RKO (cell line): Measurements from ENCODE around the gene KCNQ2.
"Not testable (repeated sequence)": the region's sequence is repeated elsewhere in the genome, so short reads cannot be mapped to it uniquely, and the experiment has no call there.

ENCODE experiments used
- DNase-seq: peaks from one replicate; pipeline ENCODE4 v3.0.0-alpha.2; 2016; ENCODE audit warnings: low spot score

The KCNQ2 gene

DNA sequence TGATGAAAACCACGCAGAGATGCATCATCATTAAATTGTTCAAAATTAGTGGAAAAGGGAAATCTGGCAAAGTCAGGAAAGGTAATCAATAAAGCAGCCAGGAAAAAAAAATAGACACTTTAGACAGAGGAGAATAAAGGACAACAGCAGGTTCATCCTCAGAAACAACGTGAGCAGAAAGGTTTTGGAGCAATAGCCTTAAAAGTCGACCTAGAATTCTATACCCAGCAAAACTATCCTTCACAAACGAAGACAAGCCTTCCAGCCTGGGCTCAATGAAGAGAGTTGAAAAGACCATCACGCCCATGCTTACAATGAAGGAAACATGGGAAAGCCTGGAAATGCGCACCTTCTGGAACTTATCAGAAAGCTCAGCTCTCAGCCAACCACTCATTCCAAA lies 86.6 kb downstream of the KCNQ2 start:
- no peak for DNase-seq

DNA sequence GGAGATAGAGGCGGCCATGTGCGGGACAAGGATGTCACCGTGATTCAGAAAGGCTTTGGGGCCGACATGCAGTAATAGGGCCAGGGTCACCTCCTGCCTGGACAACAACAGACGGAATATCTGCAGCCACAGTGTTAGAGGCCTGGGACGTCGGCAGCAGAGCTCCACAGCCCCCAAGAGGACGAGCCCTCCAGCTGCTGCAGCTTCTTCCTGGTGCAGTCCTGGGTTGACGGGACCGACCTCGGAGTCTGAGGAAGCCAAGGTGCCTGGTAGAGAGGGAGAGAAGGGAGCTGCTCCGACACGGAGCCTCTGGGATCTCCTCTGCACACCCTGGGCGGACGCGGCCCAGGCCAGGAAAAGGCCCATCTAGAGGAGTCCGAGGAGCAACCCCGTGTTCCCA lies 88.1 kb downstream of the KCNQ2 start:
- DNase-seq: no peak

DNA sequence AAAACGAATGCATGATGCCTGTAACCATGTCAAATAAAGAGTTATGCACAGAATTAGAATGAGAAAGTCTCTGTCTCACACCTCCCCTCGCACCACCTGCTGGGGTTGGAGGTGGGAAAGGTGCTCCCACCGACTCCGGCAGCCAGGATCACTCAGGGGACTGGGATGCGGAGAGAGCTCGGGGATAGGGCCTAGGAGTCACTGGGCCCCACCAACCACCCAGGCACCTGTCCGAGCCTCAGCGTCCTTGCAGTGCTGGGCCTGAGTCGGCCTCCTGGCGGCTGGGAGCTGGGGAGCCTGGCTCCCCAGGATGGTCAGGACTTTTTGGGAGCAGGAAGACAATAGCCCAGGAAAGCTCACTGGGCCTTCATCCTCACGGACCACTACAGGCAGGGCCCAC lies 88.9 kb downstream of the KCNQ2 start:
- no peak for DNase-seq

DNA sequence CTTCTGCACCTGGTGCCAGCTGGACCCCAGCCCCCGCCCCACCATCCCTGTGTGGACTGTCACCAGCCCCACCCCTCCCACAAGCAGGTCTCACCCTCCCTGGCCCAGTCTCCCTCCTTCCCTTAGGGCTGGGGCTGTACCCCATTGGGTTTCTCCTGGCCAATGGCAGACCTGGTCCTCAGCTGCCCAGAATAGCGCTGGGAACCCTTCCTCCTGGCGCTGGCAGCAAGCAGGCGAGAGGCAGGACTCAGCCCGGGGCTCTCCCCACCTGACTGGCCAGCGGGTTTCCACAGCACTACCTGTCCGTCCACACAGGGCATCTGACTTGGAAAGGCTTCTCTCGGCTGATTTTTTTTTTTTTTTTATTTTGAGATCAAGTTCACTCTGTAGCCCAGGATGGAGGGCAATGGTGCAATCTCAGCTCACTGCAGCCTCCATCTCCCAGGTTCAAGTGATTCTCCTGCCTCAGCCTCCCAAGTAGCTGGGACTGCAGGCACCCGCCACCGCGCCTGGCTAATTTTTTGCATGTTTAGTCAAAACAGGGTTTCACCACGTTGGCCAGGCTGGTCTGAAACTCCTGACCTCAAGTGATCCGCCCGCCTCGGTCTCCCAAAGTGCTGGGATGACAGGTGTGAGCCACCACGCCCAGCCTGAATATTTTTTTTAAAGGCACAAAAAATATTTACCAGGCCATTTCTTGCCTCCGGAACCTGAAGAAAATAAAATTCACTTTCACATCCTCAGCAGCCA lies 89.7 kb downstream of the KCNQ2 start:
- no peak for DNase-seq

DNA sequence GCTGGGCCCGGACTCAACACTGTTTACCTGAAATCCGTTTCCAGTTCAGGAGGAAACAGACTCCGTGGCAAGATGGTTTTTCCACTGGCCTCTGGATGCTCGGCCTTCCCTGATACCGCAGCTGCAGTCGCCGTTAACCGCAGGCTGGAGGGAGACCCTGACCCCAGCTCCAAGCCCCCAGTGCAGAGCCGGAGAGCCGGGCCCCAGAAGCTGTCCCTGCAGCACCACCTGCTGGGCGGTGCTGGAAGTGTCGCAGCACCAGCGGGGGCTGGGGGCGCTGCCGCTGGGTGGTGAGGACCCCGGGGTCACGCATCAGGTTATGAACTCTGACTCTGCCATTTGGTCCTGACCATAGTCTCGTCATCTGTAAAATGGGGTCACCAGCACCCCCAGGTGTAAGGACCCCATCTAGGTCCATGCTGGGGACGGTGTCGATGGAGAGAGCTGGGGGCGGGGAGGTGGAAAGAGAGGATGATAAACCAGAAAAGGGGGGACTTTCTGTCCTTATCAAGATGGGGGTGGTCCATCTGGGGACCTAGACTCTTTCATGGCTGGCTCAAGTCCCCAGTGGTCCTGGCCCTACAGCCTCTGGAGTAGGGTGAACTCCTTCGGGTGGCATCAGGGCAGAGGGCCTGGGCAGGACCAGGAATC lies 90.5 kb downstream of the KCNQ2 start:
- no peak for DNase-seq

DNA sequence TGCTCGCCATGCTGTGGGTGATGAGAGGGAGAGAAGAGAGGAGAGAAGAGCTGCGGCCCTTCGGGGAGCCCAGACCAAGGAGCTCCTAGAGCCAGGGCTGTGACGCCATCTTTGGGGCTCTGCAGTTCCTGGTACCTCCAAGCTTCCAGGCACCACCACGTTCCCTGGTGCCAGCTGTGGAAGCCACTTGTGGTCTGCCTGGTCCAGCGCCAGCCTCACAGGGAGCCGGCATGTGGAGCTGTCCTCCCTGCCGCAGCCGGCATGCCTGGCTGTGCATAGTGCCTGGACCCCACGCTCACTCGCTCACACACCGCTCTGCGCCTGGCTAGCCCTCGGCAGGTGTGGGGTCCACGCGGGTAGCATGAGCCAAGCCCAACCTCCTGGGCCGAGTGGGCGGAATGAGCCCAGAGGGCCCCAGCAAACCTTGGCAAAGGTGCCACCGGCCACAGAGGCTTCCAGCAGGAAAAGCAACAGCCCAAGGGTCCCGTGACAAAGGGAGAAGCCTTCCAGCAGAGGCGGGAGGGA lies 92.0 kb downstream of the KCNQ2 start:
- no peak for DNase-seq

DNA sequence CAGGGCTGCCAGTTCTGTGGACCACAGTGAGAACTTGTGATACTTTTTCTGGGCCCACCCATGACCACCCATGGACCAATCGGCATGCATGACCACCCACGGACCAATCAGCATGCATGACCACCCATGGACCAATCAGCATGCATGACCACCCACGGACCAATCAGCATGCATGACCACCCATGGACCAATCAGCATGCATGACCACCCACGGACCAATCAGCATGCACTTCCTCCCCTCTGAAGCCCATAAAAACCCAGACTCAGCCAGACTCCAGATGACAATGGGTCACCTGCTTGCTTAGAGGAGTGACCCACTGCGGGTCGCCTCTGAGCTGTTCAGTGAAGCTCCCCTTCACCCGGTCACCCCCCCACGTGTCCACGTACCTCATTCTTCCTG lies 92.6 kb downstream of the KCNQ2 start:
- DNase-seq: not testable (repeated sequence)

DNA sequence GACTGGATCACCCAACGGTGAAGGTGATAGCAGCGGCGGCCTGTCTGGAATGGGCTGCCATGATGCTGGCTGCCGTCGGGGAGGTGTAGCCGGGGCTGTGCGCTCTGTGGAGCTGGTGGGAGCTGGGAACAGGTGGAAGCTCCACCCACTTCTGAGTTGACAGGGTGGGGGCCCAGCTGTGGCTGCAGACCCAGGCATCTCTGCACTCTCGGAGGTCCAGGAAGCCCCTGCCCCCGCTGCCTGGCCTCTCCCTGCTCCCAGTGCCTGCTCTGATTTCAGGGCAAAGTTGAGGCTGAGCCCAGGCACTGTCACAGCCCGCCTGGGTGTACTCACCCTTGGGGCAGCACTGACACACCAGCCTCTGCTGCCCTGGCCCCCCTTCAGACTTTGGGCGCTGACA lies 93.2 kb downstream of the KCNQ2 start:
- DNase-seq: no peak

DNA sequence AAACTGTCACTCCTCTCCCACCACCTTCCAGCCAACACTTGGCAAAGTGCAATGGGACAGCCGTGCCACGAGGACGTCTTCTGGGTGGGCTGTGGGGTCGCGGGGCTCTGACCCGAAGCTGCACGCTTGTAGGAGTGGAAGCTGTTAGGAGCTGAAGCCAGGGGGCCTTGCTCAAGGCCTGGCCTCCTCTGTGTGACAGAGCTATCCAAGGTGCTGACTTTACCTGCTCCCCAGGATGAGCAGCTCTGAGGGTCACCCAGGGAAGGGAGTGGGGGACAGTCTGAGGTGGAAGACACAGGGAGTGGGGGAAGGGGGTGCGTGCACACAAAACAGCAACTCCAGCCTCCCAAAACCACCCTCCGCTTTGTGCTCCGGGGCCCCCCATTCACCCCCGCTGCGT lies 93.8 kb downstream of the KCNQ2 start:
- peak; percentile 25 for DNase-seq

DNA sequence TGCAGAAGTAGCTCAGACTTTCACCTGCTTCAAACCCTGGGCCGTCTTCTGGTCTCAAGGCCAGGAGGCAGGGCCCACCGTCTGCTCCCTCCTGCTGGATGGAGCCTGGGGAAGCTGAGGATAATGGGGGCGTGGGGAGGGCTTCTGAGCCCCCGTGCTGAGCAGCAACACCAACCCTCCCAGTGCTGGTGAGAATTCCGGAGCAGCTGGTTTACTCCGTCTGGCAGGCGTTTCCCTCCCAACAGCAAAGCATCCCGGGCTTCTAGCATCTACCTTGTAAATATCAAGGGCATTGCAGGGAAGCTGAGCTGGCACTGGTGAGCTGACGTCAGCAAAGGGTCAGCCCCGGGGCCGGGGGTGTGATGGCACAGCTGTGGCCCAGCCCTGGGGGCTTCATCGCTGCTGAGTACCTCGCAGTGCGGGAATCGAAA lies 94.5 kb downstream of the KCNQ2 start:
- DNase-seq: no peak

DNA sequence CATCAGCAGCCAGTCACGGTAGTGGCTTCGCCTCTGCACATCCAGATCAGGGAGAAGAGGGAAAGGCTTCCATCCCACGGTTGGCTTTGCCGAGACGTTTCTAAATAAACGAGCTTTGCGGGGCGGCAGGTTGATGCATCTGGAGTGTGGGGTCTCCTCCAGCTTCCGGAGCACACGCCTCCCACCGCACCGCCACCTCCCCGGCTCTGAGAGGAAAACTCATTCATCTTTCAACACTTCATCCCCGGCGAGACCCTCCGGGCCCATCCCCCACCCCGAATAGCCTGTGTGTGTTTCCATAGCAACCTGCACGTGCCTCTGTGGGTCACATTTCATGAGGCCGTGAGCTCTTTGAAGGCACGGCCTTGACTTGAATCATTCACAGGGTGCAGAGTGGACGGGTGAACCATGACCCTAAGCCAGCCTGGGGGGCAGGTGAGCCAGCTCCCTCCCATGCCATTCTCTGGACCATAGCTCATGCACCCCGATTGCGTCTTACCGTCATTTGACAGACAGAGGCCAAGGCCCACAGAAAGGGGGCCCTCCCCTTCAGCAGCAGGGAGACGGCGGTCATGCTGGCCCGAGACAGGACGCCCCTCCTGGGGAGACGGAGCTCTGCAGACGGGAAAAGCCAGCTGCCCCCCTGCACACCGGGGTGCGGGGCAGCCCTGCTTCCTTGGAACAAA lies 95.1 kb downstream of the KCNQ2 start:
- DNase-seq: no peak

DNA sequence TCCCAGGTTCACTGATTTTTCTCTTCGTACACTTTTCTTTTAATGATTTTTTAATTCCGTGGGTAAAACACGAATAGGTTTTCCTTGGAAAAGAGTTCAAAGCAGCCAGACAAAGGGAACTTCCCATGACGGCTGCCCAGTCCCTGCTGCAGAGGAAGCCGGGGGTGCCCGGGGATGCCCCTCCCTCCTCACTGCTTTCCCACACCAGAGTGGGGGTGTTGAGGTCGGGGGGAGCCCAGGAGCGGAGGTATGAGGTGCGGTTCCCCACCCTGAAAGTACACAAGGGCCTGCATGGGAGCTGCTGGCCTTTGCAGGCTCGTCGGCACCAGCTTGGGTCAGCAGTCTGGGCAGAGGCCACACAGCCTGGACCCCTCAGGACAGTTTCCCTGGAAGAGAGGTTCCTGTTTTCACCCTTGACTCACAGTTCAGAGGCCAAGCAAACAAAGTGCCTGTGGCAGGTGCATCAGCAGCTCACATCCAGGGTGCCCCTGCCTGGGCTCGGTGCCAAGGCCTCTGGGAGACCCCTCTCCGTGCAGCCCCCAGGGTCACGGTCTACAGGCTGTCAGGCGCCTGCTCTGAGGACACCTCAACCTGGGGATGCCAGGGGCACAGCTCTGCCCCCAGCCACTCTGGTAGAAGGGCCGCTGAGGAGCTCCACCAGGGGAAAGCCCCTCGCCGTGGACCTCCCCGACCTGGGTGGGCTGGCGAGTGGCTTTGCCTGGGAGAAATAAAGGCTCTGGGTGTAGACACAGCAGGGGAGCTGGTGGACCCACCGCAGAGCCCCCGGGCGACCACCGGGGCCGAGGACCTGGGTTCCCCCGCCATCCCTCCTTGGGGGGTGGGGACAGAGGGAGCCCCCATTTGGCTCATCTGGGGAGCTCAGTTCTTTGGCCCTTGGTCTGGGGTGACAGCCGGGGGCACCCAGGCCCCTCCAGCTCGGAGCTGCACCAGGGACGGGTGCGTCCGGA lies 95.9 kb downstream of the KCNQ2 start:
- no peak for DNase-seq

DNA sequence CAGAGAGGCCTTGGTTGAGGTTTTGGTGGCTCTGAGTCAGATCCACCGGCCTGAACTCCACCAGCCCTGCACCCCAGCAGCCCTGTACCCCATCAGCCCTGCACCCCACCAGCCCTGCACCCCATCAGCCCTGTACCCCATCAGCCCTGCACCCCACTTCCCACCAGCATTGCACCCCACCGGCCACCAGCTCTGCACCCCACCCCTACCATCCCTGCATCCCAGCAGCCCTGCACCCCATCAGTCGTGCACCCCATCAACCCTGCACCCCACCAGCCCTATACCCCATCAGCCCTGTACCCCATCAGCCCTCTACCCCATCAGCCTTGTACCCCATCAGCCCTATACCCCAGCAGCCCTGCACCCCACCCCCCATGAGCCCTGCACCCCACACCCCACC lies 97.0 kb downstream of the KCNQ2 start:
- DNase-seq: no peak

DNA sequence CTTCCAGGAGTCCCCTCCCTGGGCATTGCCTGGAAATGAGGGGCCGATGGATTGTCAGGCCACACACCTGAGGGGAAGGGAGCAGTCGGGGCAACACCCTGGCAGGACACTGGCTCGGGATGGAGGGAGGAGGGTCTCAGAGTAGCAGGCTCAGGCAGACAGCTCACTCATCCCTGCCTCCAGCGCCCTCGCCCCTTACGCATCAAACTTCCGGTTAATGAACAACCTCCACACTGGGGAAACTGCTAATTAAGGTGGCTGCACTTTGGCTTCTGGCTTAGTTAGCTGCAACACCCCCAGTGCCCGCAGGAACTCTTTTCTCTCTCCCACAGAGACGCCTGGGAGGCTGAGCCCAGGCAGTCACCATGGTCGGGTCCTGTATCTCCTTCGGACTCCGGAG lies 98.0 kb downstream of the KCNQ2 start:
- no peak for DNase-seq

DNA sequence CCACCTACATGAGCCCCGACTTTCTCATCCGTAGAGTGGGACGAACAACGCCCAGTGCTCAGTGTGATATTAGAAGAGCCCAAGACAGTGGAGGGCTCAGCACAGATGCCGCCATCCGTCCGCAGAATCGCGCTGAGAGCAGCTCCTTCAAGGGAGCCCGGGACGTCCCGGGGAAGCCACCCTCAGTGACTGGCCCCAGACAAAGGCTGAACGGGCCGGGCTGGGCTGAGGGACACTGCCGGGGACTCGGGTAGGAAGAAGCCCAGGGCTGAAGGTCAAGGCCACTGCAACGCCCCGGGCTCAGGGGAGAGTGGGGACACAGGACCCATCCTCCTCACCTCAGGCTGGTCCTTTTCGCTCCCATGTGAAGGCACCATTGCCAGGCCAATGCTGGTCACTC lies 98.5 kb downstream of the KCNQ2 start:
- DNase-seq: no peak

DNA sequence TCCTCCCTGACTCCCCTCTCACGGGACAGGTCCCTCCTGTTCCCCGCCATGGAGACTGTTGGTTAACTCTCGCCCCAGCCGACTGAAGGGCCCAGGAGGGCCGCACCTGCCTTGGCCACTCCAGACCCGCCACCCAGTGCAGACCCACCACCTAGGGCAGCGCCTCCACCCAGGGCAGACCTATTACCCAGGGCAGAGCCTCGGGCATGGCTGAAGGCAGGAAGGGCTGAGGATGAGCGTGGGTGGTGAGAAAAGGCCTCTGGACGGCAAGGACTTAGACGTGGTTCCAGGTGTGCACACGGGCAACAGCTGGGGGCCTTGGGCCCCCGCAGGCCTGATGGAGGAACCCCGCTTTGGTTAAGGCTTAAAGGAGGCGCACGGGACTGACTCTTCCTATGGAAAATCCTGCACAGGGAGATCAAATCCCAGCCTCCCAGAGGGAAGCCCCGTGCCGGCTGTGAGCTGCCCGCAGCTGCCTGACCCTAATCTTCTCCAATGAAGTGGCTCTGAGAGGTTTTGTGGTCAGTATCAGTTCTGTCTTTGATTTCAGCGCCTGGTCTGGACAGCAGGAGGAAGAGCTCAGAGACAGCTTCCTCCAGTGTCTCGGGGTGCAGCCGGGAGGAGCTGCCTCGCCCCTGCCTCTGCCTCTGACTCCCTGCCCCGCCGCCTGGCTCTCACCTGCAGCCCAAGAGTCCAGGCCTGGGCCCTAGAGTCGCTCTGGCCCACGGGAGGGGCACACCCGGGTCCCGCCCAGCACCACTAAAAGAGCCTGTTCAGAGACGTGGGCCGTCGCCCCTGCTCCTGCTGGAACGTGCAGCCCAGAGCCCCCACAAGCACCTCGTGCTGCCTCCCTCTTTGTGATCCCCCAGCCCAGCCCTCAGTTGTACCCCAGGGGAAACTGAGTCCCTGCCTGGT lies 99.2 kb downstream of the KCNQ2 start:
- DNase-seq: no peak

DNA sequence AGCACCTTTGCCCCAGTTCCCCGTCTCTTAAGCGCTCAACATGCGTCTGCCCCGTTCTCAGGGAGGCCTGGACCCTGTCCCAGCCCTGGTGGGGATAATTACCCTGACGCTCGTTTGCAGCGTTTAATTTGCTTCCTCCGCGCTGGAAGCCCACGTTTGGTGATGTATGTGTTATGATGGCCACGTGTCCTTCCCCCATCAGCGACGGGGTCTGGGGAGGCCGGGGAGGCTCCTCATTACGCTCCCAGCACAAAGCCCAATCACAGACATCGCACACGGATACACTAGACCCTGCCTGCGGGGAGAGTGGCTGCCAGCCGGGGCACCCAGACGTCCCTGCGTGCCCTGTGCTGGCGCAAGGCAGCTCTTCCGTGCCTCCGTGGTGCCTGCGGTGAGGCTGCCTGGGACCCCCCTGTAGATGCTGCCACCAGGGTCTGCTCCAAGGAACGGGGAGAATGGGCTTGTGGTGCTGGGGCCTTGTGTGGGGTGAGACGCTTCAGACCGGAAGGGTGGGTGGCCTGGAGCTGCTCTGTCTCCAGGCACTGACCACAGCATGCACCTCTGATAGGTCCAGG lies 101.1 kb downstream of the KCNQ2 start:
- no peak for DNase-seq

DNA sequence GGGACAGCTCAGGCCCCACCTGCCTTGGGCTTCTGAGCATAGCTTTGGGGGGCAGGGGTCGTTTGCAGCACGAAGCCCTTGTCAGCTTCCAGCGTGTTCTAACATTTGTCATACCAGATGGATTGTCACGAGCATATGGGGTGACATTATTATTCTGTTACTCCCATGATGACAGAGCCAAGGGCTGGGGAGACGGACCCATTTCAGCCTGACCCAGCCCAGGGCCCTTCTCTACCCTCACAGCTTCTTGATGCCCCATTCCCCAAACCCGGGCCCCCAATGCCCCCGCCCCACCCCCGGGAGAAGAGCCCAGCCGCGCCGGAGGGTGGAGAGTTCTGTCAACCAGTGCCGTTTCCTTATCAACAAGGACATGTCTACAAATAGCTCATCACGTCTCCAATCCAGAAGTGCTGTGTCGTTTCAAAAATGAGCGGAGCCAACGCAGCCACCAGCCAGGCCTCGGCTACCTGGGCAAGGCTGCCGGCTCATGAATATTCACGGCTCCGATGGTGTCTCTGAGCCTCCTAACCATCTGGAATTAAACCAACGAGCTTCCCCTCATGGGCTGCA lies 101.8 kb downstream of the KCNQ2 start:
- DNase-seq: no peak

DNA sequence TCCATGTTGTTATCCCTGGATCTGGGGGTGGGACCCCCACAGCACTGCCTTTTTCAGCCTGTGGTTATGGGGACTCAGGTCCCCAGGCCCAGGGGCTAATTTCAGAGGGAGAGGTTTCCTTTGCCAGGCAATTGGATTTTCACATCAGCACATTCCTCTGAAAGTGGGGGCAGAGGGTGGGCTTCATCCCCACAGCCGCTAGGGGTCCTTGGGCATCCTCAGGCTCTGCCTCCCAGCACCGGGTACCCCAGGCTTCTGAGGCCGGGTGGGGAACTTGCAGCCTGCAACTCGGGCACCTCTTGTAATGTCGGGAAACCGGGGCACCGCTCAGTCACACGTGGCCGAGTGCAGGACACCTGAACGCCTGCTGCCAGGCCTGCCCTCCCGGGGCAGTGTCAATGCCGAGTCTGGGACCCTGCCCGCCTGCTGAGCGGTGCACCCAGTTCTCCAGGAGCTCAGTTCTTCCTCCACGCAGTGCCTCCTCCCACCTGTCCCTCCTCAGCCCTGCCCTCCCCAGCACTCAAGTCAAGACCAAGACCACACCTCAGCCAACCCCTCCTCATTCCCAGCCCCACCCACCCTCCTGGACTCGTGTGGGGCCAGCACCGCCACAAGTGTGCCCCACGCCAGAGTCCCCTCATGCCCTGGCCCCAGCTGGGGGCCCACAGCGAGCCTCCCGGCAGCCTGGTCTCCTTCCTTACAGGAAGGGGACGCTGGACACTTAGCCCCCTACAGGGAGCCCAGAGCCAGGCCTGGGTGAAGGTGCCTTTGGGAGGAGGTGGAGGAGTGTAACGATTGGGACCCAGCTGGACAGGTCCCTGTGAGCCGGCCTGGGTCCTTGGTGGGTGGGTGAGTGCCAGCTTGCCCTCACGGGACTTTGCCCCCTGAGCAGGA lies 102.5 kb downstream of the KCNQ2 start:
- no peak for DNase-seq
